Activated T-cell treated with anti-CD3 and anti-CD28 coated beads for 1 hour (primary cell): Measurements from ENCODE around the gene ACOT7.

Experiments
- DNase-seq: peaks from one replicate; pipeline ENCODE4 v3.0.0-alpha.2; 2020; ENCODE audit warnings: low read depth

The ACOT7 gene

DNA sequence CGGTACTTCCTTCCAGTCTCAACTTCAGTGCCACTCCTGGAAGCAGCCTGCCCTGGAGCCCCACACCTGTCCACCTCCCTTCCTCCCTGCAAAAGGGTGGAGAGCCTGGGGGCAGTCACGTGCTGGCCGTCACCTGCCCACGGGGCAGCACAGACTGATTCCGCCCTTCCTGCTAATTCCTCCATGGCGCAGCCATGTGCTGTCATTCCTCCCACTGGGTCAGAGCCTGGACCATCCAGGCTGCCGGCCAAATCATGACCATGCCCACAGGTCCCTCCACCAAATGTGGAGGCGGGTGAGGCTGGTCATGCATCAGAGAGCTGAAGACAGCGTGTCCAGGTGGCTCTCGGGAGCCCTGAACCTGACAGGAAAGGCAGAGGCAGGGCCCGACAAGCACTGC lies 108.2 kb downstream of the ACOT7 start:
- DNase-seq = no peak

DNA sequence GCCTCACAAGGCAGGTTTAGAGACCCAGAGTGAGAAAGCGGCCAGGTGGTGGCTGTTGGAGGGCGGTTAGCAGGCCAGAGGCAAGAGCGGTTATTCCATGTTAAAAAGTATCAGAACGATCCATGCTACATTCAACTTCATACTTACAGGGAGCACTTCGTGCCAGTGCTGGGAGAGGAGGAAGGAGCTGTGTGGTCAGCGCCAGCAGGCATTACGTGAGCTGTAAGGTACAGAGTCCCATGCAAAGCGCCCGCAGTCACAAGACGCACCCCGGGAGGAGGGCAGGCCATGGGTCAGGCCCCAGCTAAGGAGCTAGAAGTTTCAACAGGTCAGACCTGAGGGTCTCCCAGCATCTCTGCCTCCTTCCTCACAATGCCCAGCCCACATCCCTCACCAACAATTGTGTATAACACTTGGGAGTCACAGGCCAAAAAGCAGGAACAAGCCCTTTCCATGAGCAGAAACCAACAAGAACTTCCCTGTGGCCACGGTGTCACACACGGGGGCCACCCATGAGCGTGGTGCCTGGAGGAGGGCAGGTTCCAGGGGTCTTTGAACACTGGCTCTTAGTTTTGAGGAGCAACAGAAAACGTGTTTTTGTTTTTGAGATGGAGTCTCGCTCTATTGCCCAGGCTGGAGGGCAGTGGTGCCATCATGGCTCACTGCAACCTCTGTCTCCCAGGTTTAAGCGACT lies 110.8 kb downstream of the ACOT7 start:
- DNase-seq = no peak

DNA sequence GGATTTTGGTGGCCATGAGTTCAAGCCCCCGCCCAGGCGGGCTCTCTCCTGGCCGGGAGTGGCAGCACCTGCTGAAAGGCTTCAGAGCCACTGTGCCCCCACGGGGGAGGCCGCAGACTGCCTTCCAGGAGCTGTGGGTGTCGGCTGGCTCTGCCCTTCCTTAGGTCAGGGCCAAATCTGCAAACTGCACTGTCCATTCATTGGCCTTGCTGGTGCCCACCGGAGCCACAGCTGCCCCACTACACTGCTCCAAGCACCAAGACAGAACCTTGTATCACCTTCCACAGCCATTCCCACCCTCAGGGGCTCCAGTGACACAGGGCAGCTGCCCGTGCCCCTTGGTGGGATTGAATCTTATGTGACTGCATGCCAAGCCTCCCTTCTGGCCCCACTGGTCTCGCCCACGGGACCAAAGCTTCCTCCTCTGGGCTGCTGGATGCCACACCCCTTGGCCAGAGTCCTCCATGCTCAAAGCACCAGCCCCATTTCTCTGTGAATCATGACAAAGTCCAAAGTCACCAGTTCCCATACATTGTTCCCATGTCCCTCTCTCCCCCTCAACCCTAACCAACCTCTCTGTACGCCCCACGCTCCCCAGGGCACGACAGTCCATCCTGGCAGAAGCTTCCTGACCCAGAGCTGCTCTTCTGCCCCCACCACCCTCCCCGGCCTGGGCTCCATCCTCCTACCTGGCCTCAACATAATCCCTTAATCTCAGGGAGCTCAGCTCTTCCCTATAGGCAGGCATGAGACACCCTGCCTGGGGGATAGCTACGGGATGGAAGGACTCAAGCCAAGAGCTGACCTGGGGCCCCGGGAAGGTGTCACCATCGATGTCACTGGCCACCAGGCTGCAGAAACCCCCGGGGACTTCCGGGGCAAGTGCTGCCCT lies 111.8 kb downstream of the ACOT7 start:
- DNase-seq = no peak

DNA sequence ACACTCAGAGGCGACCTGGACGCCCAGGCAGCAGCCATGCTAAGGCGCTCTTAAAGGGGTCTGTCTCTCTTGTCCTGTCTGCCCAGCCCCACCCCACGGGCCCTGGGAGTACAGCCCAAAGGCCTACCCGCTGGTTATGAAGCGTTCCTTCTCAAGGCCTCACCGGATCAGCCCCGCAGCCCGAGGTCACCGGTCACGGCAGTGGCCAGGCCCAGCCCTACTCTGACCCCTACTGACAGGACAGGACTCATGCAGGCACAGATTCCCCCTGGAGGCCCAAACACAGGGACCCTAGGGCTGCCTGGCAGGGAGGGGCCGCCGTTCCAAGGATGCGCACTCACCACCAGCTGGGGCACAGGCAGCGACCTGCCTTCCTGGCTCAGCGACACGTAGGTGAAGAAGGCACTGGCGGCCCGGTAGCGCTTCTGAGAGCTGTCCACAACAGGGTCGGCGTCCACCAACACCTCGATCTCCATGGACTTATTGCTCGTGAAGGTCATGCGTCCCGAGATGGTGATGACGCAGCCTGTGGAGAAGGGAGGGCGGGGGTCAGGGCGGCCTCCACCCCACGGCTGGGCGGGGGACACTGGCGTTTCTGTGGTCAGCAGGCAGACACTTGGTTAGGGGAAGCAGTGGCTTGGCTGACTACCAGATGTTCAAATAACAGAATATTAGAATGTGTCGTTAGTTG lies 112.7 kb downstream of the ACOT7 start:
- no peak for DNase-seq

DNA sequence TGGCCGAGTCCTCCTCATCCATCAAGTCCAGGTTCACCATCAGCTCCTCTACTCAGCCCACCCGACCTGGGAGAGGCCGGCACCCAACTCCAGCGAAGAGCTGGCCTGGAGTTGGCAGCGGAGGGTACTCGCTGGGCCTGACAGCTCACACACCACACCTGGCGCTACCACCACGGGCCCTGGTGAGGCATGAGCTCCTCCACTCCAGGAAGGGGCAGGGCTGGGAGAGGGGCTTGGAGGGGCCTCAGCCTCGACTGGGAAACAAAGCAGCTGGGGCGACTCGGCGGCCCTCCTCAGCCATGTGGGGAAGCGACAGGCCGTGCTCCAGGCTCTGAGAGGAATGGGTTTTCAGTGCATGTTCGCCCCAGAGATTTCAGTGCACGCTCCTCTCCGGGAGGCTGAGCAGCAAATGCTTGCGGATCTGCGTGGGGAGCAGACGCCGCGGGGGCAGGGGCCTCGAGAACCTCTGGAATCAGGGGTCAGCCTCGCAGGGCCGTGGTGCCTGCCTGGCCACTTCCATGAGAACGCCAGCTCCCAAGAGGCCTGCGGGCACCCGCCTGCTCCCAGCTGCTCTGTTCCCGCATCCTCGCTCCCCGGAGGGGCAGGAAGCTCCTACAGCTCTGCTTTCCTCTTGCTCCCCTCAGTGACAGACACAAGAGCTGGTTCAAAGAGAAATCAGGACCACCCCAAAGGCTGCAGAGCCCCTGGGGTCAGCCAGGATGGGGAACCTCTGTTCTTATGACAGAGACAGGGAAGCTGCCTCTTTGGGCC lies 113.8 kb downstream of the ACOT7 start:
- no peak for DNase-seq

DNA sequence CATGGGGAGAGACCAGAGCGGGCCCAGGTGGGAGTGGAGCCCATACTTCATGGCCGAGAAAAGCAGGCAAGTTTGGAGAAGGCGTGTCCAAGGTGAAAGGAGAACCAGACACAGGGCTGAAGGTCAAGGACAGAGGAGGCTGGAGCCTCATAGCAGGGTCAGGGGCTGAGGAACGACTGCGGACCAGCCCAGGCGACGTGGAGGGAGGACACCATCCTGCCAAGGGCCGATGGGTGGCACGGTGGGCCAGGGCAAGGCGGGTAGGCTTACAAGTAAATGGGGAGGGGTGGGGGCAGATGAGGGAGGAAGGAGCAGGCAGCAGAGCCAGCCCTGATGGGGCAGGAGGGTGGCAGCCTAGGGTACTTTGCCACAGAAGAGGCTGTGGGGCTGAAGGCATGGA lies 114.5 kb downstream of the ACOT7 start:
- no peak for DNase-seq

DNA sequence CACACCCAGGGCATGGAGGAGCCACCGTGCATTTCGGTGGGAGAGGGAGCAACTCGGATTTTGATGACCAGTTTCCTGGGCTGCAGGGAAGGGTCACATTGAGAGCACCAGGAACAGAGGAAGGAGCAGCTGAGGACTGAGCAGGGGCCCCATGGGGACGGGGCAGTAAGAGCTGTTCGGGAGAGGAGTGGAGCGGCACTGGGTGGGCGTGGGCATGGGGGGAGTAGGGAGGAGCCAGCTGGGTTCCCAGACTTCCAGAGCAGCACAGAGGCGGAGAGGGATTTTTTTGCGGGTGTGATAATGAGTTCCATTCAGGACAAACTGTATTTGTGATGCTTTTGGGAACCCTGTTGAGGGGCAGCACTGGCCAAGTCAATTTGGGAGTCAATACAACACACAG lies 115.3 kb downstream of the ACOT7 start:
- DNase-seq = no peak

DNA sequence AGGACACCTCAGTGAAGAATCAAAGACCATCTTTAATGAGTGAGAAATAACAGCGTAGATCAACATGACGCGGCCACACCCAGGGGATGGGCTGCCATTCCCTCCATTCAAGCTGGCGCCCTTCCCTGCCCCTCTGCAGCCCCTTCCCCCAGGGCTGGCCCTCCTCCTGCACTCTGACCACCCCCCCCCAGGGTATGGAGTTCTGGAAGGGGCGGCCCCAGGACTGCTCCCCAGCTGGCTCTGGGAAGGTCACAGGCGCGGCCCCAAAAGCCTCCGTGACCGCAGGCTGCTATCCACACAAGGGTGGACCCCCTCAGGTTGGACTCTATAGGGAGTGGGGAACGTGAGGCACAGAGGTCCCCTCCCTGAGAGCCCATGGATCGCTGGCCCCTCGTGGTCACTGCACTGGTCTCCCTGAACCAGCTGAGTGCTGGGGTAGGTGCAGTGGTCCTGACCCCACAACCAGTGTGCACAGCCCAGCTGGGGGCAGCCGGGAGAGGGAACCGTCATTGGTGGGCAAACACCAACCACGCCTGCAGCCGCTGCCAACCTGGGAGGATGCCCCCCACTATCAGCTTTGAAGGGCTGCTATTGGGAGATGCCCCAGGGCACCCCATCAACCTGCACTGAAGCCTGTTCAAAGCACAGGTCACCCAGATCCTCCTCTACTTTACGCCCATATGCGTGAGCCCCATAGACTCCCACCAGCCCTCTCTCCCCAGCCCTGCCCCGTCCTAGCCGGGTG lies 116.6 kb downstream of the ACOT7 start:
- no peak for DNase-seq

DNA sequence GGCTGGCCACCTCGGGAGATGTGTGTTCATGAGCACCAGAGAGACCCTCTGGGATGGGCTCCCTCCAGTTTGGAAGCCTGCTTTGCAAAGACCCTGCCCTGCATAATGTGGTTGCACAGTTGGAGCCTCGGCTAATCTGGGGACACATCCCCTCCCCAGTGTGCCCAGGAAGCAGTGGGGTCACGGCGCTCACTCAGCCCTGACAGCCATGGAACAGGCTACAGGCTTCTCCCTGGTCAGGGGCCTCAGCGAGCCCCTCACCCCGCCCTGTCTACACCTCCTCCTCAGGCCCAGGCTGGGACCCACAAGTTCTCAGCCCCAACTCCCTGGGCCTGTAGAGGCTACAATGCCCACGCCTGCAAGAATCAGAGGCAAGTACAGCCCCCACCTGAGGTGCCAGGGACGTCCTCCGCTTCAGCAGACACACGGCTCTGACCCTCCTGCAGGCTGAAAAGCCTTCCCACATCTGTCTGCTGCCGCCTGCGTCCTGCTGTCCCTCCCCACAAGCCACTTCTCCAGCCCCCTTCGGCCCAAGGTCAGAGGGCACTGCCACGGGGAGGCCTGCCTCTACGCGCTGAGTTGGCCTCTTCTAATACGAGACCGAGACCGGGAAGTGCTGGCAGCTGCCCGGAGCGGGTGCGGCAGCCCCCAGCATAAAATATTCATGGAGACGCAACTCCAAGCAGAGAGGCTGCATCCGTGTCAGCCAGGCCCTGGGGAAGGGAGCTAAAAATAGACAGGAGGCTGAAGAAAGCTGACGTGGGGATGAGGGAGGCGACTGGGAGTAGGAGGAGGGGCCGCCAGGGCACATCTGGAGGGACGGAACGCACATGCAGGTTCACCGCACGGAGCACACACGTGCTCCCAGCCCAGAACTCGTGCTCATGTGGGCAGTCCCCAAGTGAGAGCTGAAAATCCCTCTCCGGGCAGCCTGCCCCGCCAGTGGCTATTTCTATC lies 117.5 kb downstream of the ACOT7 start:
- no peak for DNase-seq

DNA sequence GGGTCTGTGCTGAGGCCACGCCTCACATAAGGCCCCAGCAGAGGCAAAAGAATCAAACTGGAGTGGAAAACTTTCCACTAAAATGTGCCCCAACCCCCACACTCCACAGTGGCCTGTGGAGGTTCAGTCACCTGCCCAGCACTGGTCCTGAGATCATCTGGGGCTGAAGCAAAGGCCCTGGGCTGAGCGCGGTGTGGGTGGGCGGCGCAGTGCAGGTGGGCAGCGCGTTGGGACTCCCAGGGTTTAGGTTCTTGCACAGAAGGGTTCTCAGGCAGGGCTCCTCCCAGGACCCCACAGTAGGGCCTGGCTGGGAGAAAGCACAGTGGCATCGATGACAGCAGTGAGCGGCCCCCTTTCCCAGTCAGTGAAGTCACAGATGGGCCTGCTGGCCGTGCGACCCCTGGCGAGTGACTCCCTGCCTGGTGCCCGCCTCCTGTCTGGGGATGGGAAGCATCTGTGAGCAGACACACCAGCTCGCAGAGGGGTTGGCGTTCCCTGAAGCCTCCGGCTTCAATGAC lies 118.9 kb downstream of the ACOT7 start:
- no peak for DNase-seq

DNA sequence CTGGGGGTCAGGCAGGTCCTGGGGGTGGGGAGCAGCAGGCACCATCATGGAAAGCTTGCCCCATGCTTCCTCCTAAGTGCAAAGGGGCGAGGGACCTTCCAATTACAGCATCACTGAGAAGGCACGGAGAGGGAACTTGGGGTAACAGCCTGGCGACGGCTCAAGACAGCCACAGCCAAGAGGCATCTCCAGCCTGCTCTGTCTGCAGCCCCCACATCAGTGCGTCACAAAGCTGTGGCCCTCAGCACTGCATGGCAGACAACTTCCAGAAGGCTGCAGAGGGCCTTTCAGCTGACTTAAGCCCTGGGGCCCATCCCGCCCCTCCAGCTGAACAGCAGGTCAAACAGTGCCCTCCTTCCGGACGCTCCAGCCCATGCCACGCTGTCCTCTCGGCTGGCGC lies 119.5 kb downstream of the ACOT7 start:
- no peak for DNase-seq

DNA sequence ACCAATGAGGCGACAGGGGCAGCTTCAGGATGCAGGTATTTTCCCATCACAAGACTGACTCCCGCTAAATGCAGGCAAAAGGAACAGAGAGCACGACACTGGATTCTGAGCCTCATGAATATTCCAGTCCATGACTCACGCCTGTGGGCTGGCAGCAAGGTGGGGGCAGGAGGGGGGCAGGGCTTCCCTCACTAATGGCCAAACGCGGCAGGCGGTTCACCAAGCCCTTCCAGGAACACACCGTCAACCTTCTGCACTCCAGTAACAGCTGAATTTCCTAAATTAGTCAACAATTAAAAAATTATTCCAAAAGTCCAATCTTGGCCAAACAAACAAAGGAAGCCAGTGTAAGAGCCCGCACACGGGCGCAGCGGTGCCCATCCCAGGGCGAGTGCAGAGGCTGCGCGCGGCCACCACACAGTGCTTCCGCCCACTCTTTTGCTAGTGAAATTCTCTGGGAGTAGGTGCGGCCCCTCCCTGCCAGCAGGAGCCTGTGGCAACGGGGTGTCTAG lies 120.1 kb downstream of the ACOT7 start:
- DNase-seq = no peak

DNA sequence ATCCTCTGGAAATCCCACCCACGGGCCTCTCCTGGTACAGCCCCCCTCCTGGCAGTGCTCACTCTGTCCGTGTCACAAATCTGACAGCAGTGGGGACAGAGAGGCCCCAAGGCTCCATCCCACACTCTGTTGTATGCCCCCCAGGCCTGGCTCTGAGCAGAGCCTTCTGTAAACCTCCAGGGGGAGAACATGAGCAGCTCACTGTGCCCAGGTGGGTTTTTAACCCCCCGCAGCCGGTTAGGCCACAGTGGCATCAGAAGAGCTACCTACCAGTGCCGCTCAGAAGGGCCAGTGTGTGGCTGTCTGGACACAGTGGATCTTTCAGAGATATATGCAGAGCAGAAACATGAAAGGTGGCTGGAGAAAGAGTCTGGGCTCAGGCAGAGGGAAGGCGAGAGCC lies 120.7 kb downstream of the ACOT7 start:
- DNase-seq = no peak

DNA sequence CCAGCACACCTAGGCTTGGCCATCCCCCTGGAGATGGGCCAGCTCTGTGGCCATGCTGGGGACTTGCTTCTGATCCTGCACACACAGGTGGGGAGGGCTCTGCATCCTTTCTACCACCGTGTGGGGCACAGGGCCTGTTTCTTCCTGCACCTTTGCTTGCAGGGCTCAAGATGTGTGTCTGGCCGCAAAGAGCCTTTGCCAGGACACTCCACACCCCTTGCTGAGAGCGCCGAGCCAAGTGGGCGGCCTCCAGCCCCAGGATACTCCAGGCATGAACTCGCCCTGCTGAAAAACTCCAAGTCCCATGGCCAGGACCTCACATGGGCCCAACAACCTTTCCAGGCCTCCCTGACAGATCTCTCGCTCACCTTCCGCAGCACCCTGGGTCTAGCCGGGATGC lies 121.1 kb downstream of the ACOT7 start:
- DNase-seq = no peak

DNA sequence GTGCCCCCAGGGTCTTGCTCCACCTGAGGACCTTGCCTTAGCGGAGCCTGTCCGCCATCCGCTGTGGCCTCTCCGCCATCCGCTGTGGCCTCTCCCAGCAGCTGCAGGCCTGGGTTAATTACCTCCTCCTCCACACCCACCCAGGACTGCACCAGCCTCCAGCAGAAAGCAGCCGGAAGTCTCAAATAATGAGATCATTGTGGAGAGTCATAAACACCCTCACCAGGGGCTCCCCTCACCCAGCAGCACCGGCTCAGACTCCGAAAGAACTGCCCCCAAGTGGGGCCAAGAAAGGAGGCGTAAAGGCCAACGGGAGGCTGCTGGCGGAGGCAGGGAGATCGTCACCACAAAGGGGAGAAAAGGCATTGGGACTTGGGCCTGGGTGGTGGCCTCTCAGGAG lies 122.0 kb downstream of the ACOT7 start:
- DNase-seq = no peak

DNA sequence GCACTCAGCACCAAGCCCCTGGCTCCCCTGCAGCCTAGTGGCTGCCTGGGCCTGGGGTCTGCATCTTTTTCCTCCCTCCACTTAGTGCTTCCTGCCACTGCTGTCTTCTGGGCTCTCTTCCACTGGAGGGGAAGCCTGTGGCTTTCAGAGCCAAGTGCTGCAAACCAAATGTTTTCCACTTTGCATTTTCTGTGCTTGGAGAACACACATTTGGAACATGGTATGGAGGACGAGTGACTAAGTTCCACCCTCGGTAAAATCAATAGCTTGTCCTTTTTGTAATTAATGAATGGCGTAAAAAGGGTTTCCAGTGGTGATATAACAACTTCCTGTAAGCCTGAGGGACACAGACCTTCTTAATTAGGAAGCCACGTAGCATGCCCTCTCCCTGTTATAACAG lies 122.6 kb downstream of the ACOT7 start:
- DNase-seq = no peak

DNA sequence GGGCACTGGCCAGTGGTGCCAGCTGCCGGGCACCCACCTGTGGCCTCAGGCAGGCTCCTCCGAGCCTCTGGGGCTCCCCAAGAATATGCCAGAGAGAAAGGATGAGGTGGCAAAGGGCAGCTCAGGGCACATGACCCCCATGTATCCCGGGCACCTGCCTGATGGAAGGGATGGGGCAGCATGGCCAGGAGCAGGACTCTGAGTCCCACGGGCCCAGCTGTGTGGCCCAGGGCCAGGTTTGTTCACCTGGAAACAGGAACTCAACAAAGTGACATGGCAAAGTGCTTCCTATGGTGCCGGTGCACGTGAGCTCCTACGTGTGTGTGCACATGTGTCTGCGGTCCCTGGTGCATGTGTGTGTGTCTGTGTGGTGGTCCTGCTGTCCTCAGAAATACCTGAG lies 123.2 kb downstream of the ACOT7 start:
- no peak for DNase-seq

DNA sequence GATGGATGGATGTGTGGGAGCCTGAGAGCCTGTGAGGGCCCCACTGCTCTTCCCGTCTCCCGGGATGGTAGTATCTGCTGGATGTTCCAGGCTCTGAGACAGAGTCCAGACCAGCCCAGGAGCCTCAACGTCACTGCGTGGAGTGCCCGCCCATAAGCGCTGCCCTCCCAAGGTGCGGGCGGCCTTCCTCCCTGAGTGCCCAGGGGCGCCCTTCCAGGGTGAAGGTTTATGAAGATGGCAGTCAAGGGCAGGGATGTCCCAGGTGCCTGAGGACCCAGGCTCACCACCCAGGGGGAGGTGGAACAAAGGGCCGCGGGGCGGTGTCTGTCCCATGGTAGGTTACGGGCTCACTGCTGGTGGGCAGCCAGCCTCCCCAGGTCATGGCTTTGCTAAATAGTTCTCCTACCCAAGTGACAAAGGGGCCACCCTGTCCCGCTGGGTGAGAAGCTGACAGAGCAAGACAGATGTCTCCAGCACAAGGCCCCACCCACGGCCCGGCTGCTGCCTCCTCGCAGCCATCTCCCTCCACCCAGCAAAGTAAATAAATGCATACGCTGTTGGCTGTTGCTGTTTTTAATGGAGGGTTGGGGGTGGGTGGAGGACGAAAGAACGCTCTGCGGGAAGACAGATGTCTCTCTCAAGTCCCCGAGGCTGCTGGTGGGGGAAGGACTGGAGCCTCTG lies 123.7 kb downstream of the ACOT7 start:
- no peak for DNase-seq

DNA sequence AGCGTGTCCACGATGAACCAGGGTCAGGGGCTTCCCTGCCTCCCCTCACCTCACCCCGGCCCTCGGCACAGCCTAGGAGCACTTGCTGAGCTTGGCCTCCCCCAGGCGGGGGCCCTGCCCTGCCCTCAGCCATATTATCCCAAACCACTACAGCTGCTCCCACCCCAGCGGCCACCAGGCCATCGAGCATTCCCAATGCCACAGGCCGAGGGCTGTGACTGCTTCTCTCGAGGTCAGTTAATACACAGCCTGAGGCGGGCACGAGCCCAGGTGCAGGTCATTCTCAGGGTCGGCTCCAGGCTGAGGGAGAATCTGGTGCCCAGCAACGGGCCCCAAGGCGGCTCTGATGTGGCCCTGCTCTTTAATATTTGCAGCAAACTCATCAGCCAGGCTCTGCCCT lies 124.3 kb downstream of the ACOT7 start:
- no peak for DNase-seq
